Loucy (cell line): Measurements from ENCODE around the gene GNE.

Experiments used
- CTCF ChIP-seq: fragments of 200-600 bp; sonication (generic); conservative IDR thresholded peaks from 2 replicates; pipeline ENCODE4 v1.5.1; 2014; ENCODE audit warnings: mild to moderate bottlenecking, antibody characterized with exemption, low read length
- EZH2phosphoT487 ChIP-seq: fragments of 200-600 bp; IDR thresholded peaks from 2 replicates; pipeline ENCODE4 v1.6.1; 2018; ENCODE audit warnings: antibody characterized with exemption, mild to moderate bottlenecking, moderate library complexity, borderline replicate concordance

GRCh38 chr9:36306471-36307306 lies 48.4 kb upstream of the GNE start:
- no peak for TF ChIP-seq CTCF
- TF ChIP-seq EZH2phosphoT487, result no peak
